D341Med (cell line): ENCODE results near the gene SLC23A1.
A peak's percentile ranks its signal among the peaks of the same experiment; 100 is the strongest.
"Not testable (repeated sequence)": the region's sequence is repeated elsewhere in the genome, so short reads cannot be mapped to it uniquely, and the experiment has no call there.

ENCODE experiments used
- DNase-seq: peaks from one replicate; pipeline ENCODE4 v3.0.0; 2012; ENCODE audit warnings: low spot score

SLC23A1 gene

GRCh38 chr5:139383275-139383992 is at the start of gene SLC23A1:
SLC23A1 (minus strand) TSS chr5:139383297; CDS start chr5:139383253, 44 bp downstream.
- DNase-seq, result peak; percentile 27

- no peak for DNase-seq
Observed at GRCh38 chr5:139431706-139432105, 48.6 kb upstream of the SLC23A1 start.

GRCh38 chr5:139430015-139430414 is 46.9 kb upstream of the SLC23A1 start:
- DNase-seq, result no peak

- DNase-seq, result no peak
Observed at GRCh38 chr5:139426203-139426885, 43.2 kb upstream of the SLC23A1 start.

GRCh38 chr5:139425497-139425896 is 42.4 kb upstream of the SLC23A1 start:
- DNase-seq, result no peak

GRCh38 chr5:139422307-139422893 is 39.3 kb upstream of the SLC23A1 start:
- DNase-seq, result peak; percentile 77

GRCh38 chr5:139419226-139420192 is 36.4 kb upstream of the SLC23A1 start:
- DNase-seq, result no peak

GRCh38 chr5:139418793-139419192 is 35.7 kb upstream of the SLC23A1 start:
- DNase-seq, result no peak

GRCh38 chr5:139417214-139417613 is 34.1 kb upstream of the SLC23A1 start:
- DNase-seq, result no peak

- no peak for DNase-seq
Observed at GRCh38 chr5:139416651-139417050, 33.6 kb upstream of the SLC23A1 start.

GRCh38 chr5:139415869-139416268 is 32.8 kb upstream of the SLC23A1 start:
- DNase-seq, result no peak

- DNase-seq, result no peak
Observed at GRCh38 chr5:139415221-139415861, 32.2 kb upstream of the SLC23A1 start.

- no peak for DNase-seq
Observed at GRCh38 chr5:139414581-139415130, 31.6 kb upstream of the SLC23A1 start.

GRCh38 chr5:139413963-139414362 is 30.9 kb upstream of the SLC23A1 start:
- no peak for DNase-seq

- no peak for DNase-seq
Observed at GRCh38 chr5:139413153-139413552, 30.1 kb upstream of the SLC23A1 start.

GRCh38 chr5:139410993-139411828 is 28.1 kb upstream of the SLC23A1 start:
- DNase-seq, result no peak

GRCh38 chr5:139410121-139410992 is 27.3 kb upstream of the SLC23A1 start:
- no peak for DNase-seq

GRCh38 chr5:139409116-139409515 is 26.0 kb upstream of the SLC23A1 start:
- not testable (repeated sequence) for DNase-seq

- no peak for DNase-seq
Observed at GRCh38 chr5:139408191-139408590, 25.1 kb upstream of the SLC23A1 start.
